Parathyroid adenoma (tissue), 2 donors: Measurements from ENCODE around the gene ZKSCAN1.

Source experiments
- H2AFZ ChIP-seq: fragments of 300-600 bp; sonication (generic); one replicate; pipeline ENCODE4 v1.7.0; 2017; ENCODE audit warnings: antibody characterized with exemption, mild to moderate bottlenecking
- H3K27ac ChIP-seq: fragments of 300-600 bp; sonication (generic); one replicate; pipeline ENCODE4 v1.7.0; 2017
- H3K27me3 ChIP-seq: fragments of 300-600 bp; sonication (generic); one replicate; pipeline ENCODE4 v1.7.0; 2017; ENCODE audit warnings: low read length; ENCODE audit not compliant: control insufficient read depth, insufficient read depth
- H3K36me3 ChIP-seq: fragments of 300-600 bp; sonication (generic); one replicate; pipeline ENCODE4 v1.7.0; 2017; ENCODE audit warnings: low read length; ENCODE audit not compliant: control insufficient read depth, insufficient read depth
- H3K4me1 ChIP-seq: fragments of 300-600 bp; sonication (generic); one replicate; pipeline ENCODE4 v1.7.0; 2017; ENCODE audit warnings: control low read depth
- H3K4me2 ChIP-seq: fragments of 300-600 bp; sonication (generic); one replicate; pipeline ENCODE4 v1.7.0; 2017; ENCODE audit warnings: low read length
- H3K4me3 ChIP-seq: fragments of 300-600 bp; sonication (generic); one replicate; pipeline ENCODE4 v1.7.0; 2017; ENCODE audit warnings: low read depth, low read length
- H3K79me2 ChIP-seq: fragments of 300-600 bp; sonication (generic); one replicate; pipeline ENCODE4 v1.7.0; 2017; ENCODE audit warnings: control low read depth
- H3K9ac ChIP-seq: fragments of 300-600 bp; sonication (generic); one replicate; pipeline ENCODE4 v1.7.0; 2017; ENCODE audit warnings: mild to moderate bottlenecking
- H3K9me3 ChIP-seq: fragments of 300-600 bp; sonication (generic); one replicate; pipeline ENCODE4 v1.7.0; 2017; ENCODE audit warnings: low read length; ENCODE audit not compliant: control insufficient read depth
- TF ChIP-seq, protein P1 (sequence below): fragments of 300-600 bp; sonication (generic); IDR thresholded peaks from one replicate; pipeline ENCODE4 v1.7.0; 2017; ENCODE audit warnings: antibody characterized with exemption, mild to moderate bottlenecking
- donor health status: primary hyperparathyroidism.

Gene ZKSCAN1

DNA sequence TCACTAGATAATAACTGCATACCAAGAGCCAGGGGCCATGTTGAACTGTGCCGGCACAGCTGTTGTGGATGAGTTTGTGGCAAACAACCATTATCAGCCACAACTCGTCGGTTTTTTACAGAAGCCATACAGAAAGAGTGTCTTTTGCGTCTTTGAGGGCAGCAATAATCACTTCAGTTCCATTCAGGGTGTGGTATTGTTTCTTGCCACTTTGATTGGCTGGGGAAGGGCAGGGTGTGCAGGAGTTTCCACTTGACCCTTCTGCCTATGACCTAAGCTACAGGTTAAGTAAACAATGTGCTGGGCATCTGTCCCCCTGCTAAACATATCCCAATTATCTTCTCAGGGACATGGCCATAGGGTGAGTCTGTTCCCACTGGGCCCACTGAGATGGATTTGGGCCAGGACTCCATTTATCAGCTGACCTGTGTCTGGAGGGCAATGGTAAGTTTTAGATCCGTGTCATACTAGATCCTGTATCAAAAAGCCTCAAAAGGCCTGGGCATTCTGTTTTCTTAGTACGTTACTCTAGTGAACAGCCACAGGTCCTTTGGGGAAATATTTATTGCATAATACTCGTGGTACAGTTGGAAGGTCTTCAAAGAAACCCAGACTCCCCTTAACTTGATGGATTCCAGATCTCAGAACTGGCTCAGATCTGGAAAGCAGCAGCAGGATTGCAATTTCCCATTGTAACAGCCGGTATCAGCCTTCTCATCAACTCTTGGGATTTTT is 50.2 kb downstream of the ZKSCAN1 start:
- H3K9ac ChIP-seq = no peak overlapping the region
- no peaks in the 10 kb centered on the region for H3K9me3 ChIP-seq
- no peak overlapping the region for H3K27ac ChIP-seq
- H3K4me2 ChIP-seq = no peak overlapping the region
- no peaks in the 10 kb centered on the region for H3K4me1 ChIP-seq
- no peak overlapping the region for H3K4me3 ChIP-seq
- H3K36me3 ChIP-seq = no peaks in the 10 kb centered on the region
- TF ChIP-seq, protein P1, sequence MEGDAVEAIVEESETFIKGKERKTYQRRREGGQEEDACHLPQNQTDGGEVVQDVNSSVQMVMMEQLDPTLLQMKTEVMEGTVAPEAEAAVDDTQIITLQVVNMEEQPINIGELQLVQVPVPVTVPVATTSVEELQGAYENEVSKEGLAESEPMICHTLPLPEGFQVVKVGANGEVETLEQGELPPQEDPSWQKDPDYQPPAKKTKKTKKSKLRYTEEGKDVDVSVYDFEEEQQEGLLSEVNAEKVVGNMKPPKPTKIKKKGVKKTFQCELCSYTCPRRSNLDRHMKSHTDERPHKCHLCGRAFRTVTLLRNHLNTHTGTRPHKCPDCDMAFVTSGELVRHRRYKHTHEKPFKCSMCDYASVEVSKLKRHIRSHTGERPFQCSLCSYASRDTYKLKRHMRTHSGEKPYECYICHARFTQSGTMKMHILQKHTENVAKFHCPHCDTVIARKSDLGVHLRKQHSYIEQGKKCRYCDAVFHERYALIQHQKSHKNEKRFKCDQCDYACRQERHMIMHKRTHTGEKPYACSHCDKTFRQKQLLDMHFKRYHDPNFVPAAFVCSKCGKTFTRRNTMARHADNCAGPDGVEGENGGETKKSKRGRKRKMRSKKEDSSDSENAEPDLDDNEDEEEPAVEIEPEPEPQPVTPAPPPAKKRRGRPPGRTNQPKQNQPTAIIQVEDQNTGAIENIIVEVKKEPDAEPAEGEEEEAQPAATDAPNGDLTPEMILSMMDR = no peak
- H3K27me3 ChIP-seq = no peaks in the 10 kb centered on the region
- no peak overlapping the region for H2AFZ ChIP-seq
- H3K79me2 ChIP-seq = no peaks in the 10 kb centered on the region

DNA sequence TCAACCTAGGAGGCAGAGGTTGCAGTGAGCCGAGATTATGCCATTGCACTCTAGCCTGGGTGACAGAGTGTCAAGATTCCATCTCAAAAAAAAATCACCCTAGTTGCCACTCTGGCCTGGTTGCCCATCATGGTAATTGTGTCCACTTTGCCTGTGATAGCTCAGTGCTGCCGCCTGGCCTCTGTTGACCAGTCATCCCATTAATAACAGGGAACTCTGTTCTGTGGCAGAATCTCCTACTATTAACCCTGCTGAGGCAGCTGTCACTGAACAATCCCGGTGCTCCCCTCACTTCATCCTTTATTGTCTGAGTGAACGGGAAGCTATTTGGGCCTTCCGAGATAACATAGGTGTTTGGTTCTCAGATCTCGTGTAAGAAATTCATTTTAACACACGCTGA is 51.6 kb downstream of the ZKSCAN1 start:
- H3K4me2 ChIP-seq = no peak overlapping the region
- TF ChIP-seq, protein P1 = no peak
- H3K27ac ChIP-seq = no peak overlapping the region
- no peak overlapping the region for H3K4me3 ChIP-seq
- no peaks in the 10 kb centered on the region for H3K79me2 ChIP-seq
- H2AFZ ChIP-seq = no peak overlapping the region
- no peaks in the 10 kb centered on the region for H3K27me3 ChIP-seq
- H3K9me3 ChIP-seq = no peaks in the 10 kb centered on the region
- H3K36me3 ChIP-seq = peaks cover 5% of the 10 kb centered on the region
- H3K4me1 ChIP-seq = no peaks in the 10 kb centered on the region
- H3K9ac ChIP-seq = no peak overlapping the region

DNA sequence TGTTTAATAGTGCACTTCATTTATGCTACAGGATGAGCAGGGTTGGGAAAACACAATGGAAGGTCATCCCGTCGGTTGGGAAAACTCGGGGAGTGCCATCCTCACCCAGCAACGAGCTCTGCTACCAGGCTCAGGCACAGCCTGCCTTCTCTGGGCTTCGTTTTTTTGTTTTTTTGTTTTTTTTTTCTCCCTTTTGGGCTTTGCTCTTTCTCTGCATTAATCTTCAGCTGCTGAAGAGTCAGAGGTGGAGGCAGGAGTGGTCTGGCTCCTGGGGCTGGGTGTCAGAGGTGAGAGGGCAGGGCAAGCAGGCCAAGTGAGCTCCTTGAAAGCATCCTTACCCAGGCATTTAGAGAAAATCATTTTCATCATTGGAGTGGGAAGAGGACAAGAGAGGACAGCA is 54.6 kb downstream of the ZKSCAN1 start:
- Histone ChIP-seq H3K4me1 (no peaks in the 10 kb centered on the region), H3K9ac (no peak overlapping the region), H3K79me2 (no peaks in the 10 kb centered on the region), H3K27ac (no peak overlapping the region), H3K4me2 (no peak overlapping the region), H3K36me3 (peaks cover 9% of the 10 kb centered on the region), H3K27me3 (no peaks in the 10 kb centered on the region), H3K9me3 (no peaks in the 10 kb centered on the region), H2AFZ (no peak overlapping the region), H3K4me3 (no peak overlapping the region)
- TF ChIP-seq, protein P1 = no peak

DNA sequence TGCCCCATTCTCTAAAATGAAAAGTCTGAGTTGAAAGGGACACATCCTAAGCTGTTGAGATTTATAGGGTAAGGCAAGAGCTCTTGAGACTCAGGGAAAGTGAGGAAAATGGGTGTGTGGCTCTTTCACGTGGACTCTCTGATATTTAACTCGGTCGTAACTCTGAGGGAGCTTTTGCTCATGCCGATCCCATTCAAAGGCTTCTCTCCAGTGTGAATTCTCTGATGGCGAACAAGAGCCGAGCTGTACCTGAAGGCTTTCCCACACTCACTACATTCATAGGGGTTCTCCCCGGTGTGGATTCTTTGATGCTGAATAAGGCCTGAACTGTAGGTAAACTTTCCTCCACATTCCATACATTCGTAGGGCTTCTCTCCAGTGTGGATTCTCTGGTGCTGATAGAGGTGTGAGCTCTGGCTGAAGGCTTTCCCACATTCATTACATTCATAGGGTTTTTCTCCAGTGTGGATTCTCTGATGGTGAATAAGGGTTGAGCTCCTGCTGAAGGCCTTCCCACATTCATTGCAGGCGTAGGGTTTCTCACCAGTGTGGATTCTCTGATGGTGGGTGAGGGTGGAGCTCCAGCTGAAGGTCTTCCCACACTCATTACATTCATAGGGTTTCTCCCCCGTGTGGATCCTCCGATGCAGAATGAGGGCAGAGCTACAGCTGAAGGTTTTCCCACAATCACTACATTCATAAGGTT is 55.8 kb downstream of the ZKSCAN1 start:
- Histone ChIP-seq H3K9me3 (no peaks in the 10 kb centered on the region), H3K36me3 (peaks cover 9% of the 10 kb centered on the region), H3K27me3 (no peaks in the 10 kb centered on the region), H2AFZ (no peak overlapping the region), H3K4me1 (no peaks in the 10 kb centered on the region), H3K4me3 (no peak overlapping the region), H3K27ac (no peak overlapping the region), H3K79me2 (no peaks in the 10 kb centered on the region), H3K9ac (no peak overlapping the region), H3K4me2 (no peak overlapping the region)
- TF ChIP-seq, protein P1 = no peak
